ENCODE measurements around the gene UBA6. TPM values are rescaled to one million over a fixed set of nuclear protein-coding genes. Genes with fewer than 3 reads are reported as not detected.
"Not testable (repeated sequence)": the region's sequence is repeated elsewhere in the genome, so short reads cannot be mapped to it uniquely, and the experiment has no call there.

UBA6 gene
- total RNA-seq, 1 experiment from 2014 or later: 140 TPM

GRCh38 chr4:67713529-67714247 lies 12.7 kb upstream of the UBA6 start:
- DNase-seq (ENCODE audit: low read depth): no peak

DNA sequence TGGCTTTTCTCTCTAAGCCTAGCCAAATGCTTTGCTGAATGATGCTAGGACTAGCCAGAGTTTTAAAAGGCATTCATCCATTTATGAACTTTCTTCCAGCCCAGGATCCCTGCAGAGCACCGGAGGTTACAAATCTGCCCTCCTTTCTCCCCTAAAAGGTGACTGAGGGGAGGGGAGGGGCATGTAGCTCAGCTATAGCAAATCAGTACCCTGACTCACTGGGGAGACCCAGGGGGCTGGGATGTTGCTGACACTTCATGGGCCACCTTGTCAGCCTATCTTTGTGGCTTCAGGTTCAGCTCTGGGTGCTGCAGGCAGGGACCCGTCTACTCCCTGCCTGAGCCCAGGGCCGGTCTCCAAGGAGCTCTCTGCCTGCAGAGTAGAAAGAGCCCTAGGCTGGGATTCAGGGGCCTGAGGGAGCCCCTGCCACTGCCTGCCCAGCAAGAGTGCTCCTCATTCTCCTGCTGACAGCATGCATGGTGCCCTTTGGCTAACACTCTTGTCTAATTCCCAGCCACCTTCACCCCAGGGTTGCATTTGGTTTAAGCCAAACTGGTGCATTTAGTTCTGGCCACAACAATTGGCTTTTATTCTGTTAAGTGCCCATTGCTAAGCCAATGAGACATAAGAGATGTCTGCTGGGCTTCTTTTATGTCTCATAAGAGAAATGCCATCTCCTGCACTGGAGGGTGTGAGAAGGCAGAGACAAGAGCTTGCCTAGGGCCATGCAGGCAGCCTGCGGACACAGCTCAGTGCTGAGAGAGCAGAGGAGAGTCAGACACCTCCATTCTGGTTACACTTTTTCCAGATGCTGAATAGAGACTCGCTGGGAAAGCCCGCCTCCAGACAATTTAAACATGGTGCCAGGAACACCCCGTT lies 11.9 kb upstream of the UBA6 start:
- DNase-seq (ENCODE audit: low read depth): no peak

DNA sequence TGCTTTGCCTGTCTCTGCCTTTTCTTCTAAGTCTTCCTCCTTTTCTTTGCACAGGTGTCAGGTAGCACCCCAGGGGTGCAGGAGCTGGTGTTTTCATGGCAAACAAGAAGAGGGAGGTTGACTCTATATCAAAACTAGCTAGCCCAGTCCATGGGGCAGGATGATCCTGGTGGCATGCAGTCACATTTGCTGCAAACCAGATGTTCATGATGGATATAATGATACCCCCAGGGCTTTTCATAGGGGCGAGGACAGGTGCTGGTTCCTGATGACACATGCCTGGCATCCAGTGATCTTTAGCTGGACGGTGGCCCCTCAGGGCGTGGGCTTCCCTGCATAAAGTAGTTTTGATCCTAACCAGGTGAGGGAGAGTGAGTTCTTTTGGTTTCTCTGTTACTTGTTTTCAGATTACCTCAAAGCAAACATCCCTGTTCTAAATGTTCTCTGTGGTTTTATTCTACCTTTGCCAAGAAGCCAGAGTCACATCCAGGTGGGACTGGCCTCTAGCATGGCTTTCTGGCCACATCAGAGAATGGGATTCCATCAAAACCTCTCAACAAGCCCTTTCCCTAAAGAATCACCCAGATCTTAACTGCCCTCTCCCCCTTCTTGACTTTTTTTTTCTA lies 11.2 kb upstream of the UBA6 start:
- no peak for DNase-seq (ENCODE audit: low read depth)

- DNase-seq (ENCODE audit: low read depth): not testable (repeated sequence)
Measured at GRCh38 chr4:67706682-67707081, 5.7 kb upstream of the UBA6 start.

GRCh38 chr4:67704843-67705242 lies 3.9 kb upstream of the UBA6 start:
- DNase-seq (ENCODE audit: low read depth): no peak

DNA sequence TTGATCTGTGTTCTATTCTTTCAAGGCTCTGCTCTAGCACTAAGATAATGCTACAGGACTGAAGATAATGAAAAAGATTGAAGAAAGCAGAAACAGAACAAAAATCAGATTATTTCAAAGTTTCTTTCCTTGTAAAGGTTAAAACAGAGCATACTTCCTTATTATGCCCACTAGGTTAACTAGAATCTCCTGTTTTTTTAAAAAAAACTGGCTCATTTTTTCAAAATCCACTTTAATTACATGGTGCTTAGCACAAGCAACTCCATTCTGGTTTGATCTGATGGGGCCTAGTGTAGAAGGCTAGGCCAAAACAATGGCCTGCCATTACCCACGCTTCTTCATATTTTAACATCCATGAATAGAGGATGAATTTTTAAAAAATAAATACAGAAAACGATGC lies 1.2 kb upstream of the UBA6 start:
- DNase-seq (ENCODE audit: low read depth): no peak

GRCh38 chr4:67701517-67701850 lies 529 bp upstream of the UBA6 start:
- no peak for DNase-seq (ENCODE audit: low read depth)

DNA sequence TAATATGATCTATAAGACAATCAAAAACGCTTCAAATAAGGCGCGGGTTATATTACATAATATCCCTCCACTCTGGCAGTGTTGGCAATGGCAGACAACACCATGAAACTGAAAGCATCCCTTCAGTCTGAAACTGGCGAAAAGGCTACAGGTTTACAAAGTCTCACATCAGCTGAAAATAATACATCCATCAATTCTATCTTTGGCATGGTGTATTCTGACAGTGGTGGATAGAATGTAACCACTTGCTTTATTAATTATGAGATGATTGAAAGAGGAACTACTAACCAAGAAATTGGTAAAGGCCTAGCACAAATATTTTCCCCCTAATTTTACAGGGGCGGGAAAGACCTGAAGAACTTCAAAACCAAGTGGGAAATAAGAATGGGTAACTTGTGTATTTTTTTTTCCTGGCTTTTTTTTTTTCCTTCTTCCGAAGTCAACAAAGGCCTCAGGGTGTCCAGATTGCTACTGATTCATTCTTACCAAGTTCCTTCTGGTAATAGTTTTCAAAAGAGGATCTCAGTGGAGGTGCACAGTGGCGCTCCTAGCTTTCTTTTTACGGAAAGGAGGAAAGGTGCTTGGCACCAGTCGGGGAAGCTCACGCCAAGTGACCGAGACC lies 728 bp downstream of the UBA6 start:
- DNase-seq (ENCODE audit: low read depth): no peak

GRCh38 chr4:67699603-67700002 lies 1.4 kb downstream of the UBA6 start:
- no peak for DNase-seq (ENCODE audit: low read depth)

GRCh38 chr4:67697860-67698687 lies 2.9 kb downstream of the UBA6 start:
- DNase-seq (ENCODE audit: low read depth): no peak

DNA sequence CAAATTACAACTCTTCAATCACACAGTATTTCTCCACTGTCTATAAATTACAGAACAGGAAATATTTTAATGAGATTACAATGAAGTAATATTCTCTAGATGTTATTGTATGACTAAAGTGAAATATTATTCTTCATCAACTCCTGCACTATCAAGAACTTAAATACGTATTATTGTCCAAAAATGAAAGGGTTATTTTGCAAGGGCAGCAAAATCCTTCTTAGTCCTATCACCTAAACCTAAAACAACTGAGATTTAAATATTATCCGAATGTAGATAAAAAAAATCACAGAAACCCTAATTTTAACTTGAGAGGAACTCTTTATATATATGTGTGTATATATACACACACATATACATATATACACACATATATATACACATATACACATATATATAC lies 4.9 kb downstream of the UBA6 start:
- DNase-seq (ENCODE audit: low read depth): no peak

DNA sequence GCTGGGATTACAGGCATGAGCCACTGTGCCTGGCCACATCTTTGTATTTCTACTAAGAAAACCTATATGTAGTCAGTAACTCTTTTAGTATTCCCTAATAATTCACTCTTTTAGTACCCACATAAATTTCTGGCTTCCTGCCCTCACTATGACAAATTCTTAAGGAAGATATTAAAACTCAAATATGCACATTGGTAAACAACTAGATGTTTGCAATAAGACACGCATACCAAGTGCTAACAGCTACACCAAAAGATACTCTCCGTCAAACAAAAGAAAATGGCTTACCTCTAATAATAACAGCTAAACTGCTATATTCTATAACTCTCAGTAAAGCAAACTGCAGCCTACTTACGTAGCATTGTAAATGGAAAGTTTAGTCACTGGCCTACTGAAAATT lies 6.3 kb downstream of the UBA6 start:
- DNase-seq (ENCODE audit: low read depth): no peak

- no peak for DNase-seq (ENCODE audit: low read depth)
Measured at GRCh38 chr4:67691328-67691727, 9.6 kb downstream of the UBA6 start.

GRCh38 chr4:67687636-67688035 lies 13.3 kb downstream of the UBA6 start:
- DNase-seq (ENCODE audit: low read depth): no peak

- no peak for DNase-seq (ENCODE audit: low read depth)
Measured at GRCh38 chr4:67685532-67685859, 15.5 kb downstream of the UBA6 start.

DNA sequence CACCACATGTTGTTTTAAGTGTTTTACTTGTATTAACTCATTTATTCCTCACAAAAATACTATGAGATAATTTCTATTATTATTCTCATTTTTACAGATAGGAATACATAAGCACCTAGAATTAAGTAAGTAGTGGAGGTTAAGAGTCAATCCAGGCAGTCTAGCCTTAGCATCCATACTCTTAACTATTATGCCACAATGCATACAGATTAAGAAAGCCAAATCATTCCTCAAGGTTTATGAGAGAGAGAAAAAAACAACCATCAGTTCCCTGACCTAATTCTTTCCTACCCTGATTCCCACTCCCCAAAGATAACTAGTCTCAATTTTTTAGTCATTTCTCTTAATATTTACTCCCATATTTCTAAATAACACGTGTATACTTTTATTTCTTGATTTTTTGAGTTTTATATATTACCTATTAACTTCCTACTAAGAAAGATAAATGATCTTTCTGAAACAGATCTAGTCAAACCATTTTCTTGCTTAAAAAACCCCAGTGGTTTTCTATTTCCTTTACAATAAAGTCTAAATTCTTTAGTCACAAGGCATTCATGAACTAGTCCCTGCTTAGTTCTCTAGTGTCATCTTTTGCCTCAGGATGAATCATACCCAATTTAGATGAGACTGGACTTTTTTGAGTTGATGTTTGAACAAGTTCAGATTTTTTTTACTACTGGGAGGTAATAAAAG lies 16.0 kb downstream of the UBA6 start:
- DNase-seq (ENCODE audit: low read depth): no peak

DNA sequence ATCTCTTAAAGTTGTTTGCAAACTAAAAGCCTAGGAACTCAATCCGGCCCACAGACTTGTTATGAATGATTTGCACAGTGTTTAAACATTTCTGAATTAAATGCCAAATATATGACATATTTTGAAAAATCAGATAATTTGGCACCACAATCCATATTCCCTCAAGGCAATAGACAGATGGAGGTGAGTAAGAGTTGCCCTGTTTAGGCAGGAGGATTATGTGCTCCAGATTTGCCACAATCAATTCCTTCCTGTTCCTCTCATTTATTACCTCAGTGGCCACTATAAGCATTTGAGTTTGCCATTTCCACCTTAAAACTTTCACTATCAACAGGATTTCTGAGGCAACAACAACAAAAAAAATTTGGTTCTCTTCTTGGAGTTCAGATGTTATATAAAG lies 18.7 kb downstream of the UBA6 start:
- no peak for DNase-seq (ENCODE audit: low read depth)

- DNase-seq (ENCODE audit: low read depth): no peak
Measured at GRCh38 chr4:67680581-67681222, 20.3 kb downstream of the UBA6 start.

DNA sequence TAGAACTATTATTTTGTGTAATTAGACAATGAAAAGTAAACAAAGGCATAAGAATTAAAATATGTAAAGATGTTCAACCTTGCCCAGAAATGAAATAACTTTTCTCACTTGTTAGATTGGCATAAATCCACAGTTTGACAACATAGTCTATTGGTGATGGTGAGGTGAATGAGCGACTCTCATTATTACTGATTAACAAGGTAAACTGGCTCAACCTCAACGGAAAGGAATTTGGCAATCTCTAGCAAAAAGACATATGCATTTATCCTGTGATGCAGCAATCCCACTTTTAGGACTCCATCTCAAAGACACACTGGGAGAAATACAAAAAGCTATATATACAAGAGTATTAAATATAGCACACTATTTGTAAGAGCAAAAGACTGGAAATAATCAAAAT lies 22.3 kb downstream of the UBA6 start:
- no peak for DNase-seq (ENCODE audit: low read depth)

DNA sequence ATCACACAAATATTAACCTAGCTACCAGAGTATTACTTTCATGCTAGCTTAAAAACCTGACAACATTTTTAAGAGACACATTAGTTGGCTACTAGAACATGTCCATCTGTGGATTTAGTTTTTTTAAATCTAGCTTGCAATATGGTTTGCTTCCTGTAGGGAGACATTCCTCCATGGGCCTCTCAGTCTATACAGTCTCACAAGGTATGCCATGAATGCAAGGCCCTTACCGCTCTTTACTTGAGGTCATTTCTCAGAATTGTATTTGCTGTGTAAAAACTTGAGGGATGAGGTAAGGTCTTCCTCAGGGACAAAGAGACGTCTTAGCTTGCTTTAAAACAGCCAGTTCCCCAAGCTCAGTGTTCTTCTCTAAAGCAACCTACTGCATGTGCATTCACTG lies 26.9 kb downstream of the UBA6 start:
- DNase-seq (ENCODE audit: low read depth): no peak

DNA sequence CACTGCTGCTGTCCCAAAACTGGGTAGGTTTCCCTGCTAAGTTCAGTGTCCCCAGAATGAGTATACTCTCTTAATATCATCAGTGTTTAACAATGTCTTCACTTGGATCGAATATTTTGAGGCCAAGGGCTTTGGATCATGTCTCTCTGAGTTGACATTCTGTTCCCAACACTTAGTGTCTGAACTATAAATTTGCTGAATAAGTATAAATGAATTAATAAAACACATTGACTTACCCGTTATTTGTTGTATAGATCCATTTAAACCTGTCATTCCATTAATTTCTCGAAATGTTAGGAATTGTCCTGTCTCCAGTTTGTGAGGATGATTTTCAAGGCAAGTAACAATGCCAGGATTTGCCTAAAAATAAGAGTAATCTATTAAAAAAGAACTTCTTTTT lies 32.6 kb downstream of the UBA6 start:
- no peak for DNase-seq (ENCODE audit: low read depth)
